GM23338 (cell line): ENCODE results near the gene COL1A1. TPM values are rescaled to one million over a fixed set of nuclear protein-coding genes. Genes with fewer than 3 reads are reported as not detected.

Experiments used
- ATAC-seq: fragments of 200-7000 bp; cut with Tn5 transposase; 3 replicates; pipeline ENCODE4 v1.9.1; 2020
- DNase-seq: peaks from one replicate; pipeline ENCODE4 v3.0.0-alpha.2; 2015; ENCODE audit warnings: low spot score
- H2AFZ ChIP-seq: fragments of 200-600 bp; sonication (generic); 2 replicates; pipeline ENCODE4 v1.8.0; 2016; ENCODE audit warnings: antibody characterized with exemption, mild to moderate bottlenecking, moderate library complexity
- H3F3A ChIP-seq: fragments of 200-600 bp; sonication (generic); replicated peaks from 2 replicates; pipeline ENCODE4 v1.8.0; 2017; ENCODE audit warnings: antibody characterized with exemption, mixed run types, low read depth
- H3K27ac ChIP-seq: fragments of 200-600 bp; sonication (generic); 2 replicates; pipeline ENCODE4 v1.6.1; 2016; ENCODE audit warnings: low read depth
- H3K27me3 ChIP-seq: fragments of 200-600 bp; sonication (generic); 2 replicates; pipeline ENCODE4 v1.8.0; 2016; ENCODE audit warnings: mild to moderate bottlenecking, mixed run types, moderate library complexity; ENCODE audit not compliant: insufficient read depth
- H3K36me3 ChIP-seq: fragments of 200-600 bp; sonication (generic); 2 replicates; pipeline ENCODE4 v1.8.0; 2016; ENCODE audit warnings: mild to moderate bottlenecking; ENCODE audit not compliant: insufficient read depth
- H3K4me1 ChIP-seq: fragments of 200-600 bp; sonication (generic); 2 replicates; pipeline ENCODE4 v1.8.0; 2016; ENCODE audit warnings: mild to moderate bottlenecking, moderate library complexity; ENCODE audit not compliant: insufficient read depth
- H3K4me2 ChIP-seq: fragments of 200-600 bp; sonication (generic); 2 replicates; pipeline ENCODE4 v1.7.1; 2017; ENCODE audit warnings: mixed run types
- H3K4me3 ChIP-seq: fragments of 200-600 bp; sonication (generic); 2 replicates; pipeline ENCODE4 v1.6.1; 2016; ENCODE audit warnings: mixed run types
- H3K79me2 ChIP-seq: fragments of 200-600 bp; sonication (generic); replicated peaks from 2 replicates; pipeline ENCODE4 v1.8.0; 2017; ENCODE audit warnings: mild to moderate bottlenecking; ENCODE audit not compliant: insufficient read depth
- H3K9me2 ChIP-seq: fragments of 200-600 bp; sonication (generic); 2 replicates; pipeline ENCODE4 v1.8.0; 2017; ENCODE audit not compliant: insufficient read depth
- H4K20me1 ChIP-seq: fragments of 200-600 bp; sonication (generic); replicated peaks from 2 replicates; pipeline ENCODE4 v1.8.0; 2017; ENCODE audit warnings: mild to moderate bottlenecking; ENCODE audit not compliant: insufficient read depth
- H3K27ac Mint-ChIP-seq: 2 replicates; pipeline ENCODE4 v1.8.0; 2020; ENCODE audit warnings: inconsistent platforms, mild to moderate bottlenecking, moderate library complexity, mixed read lengths
- H3K27me3 Mint-ChIP-seq: 3 replicates; pipeline ENCODE4 v1.8.0; 2022; ENCODE audit warnings: low read depth, mild to moderate bottlenecking, moderate library complexity, mixed read lengths, inconsistent platforms; ENCODE audit not compliant: insufficient read depth, poor library complexity
- H3K36me3 Mint-ChIP-seq: 3 replicates; pipeline ENCODE4 v1.8.0; 2021; ENCODE audit warnings: low read depth, mild to moderate bottlenecking, inconsistent platforms, moderate library complexity, mixed read lengths
- H3K4me1 Mint-ChIP-seq: 3 replicates; pipeline ENCODE4 v1.8.0; 2020; ENCODE audit warnings: mild to moderate bottlenecking, inconsistent platforms, mixed read lengths
- H3K4me3 Mint-ChIP-seq: 3 replicates; pipeline ENCODE4 v1.8.0; 2021; ENCODE audit warnings: moderate library complexity, mild to moderate bottlenecking, inconsistent platforms, mixed read lengths
- H3K9me3 Mint-ChIP-seq: 3 replicates; pipeline ENCODE4 v1.8.0; 2020; ENCODE audit warnings: moderate library complexity, mild to moderate bottlenecking, inconsistent platforms, mixed read lengths
- EZH2 ChIP-seq: fragments of 200-600 bp; sonication (generic); IDR thresholded peaks from one replicate; pipeline ENCODE4 v1.8.0; 2017; ENCODE audit warnings: antibody characterized with exemption, mild to moderate bottlenecking, low read depth; ENCODE audit not compliant: unreplicated experiment
- NANOG ChIP-seq: IDR thresholded peaks from 2 replicates; pipeline ENCODE4 v1.6.1; 2016; ENCODE audit warnings: antibody characterized with exemption, borderline replicate concordance
- POLR2AphosphoS5 ChIP-seq: IDR thresholded peaks from 2 replicates; pipeline ENCODE4 v1.6.1; 2016; ENCODE audit warnings: antibody characterized with exemption, low read depth
- REST ChIP-seq: IDR thresholded peaks from one replicate; pipeline ENCODE4 v1.6.1; 2018; ENCODE audit warnings: antibody characterized with exemption; ENCODE audit not compliant: unreplicated experiment
- STAT1 ChIP-seq: IDR thresholded peaks from one replicate; pipeline ENCODE4 v1.6.1; 2016; ENCODE audit warnings: antibody characterized with exemption; ENCODE audit not compliant: unreplicated experiment
- ZNF114 ChIP-seq: fragments of 250-450 bp; sonication (Bioruptor Pico); IDR thresholded peaks from 2 replicates; pipeline ENCODE4 v1.5.0; 2020; ENCODE audit warnings: mild to moderate bottlenecking, moderate library complexity
- ZNF331 ChIP-seq: fragments of 250-450 bp; sonication (Bioruptor Pico); IDR thresholded peaks from 2 replicates; pipeline ENCODE4 v1.5.0; 2020; ENCODE audit warnings: low read depth, mild to moderate bottlenecking, moderate library complexity
- polyA plus RNA-seq: library from polyadenylated mRNA; unstranded; fragments of >200 nt; fragmentation: Nextera tagmentation; extraction: Ambion mirVana; gene quantifications from 2 replicates; pipeline ENCODE4 v1.2.1, GENCODE V29; 2016
- total RNA-seq: library from RNA; depleted of rRNA; stranded (reverse); fragments of >200 nt; shearing (Covaris generic); gene quantifications from 2 replicates; pipeline ENCODE4 v1.2.3, GENCODE V29; 2014
- TF ChIP-seq, protein P1 (sequence below), 2 experiments: fragments of 200-600 bp in 1 of 2; sonication (generic) in 1 of 2; conservative IDR thresholded peaks; 2 replicates each; pipeline versions ENCODE4 v1.5.1 to v1.6.1; 2016 to 2017; ENCODE audit warnings: antibody characterized with exemption in 2 of 2, low read depth in 2 of 2, mild to moderate bottlenecking in 2 of 2, moderate library complexity in 1 of 2

COL1A1 gene
- total and polyA plus RNA-seq, 2 experiments from 2014 or later = 21.2 to 34.3 TPM

GRCh38 chr17:50241431-50241830, 40.0 kb upstream of the COL1A1 start:
- Mint-ChIP-seq H3K36me3 (no peaks in the 10 kb centered on the region), H3K4me1 (no peaks in the 10 kb centered on the region), H3K27ac (no peak overlapping the region), H3K27me3 (no peaks in the 10 kb centered on the region), H3K4me3 (no peak overlapping the region), H3K9me3 (peaks cover 2% of the 10 kb centered on the region; the same call in 1 of the 3 replicates)
- Histone ChIP-seq H3K9me2 (no peaks in the 10 kb centered on the region), H3K27me3 (no peaks in the 10 kb centered on the region), H3K4me1 (no peaks in the 10 kb centered on the region), H3K27ac (no peak overlapping the region), H3K4me3 (no peak overlapping the region), H3F3A (no peaks in the 10 kb centered on the region), H4K20me1 (no peaks in the 10 kb centered on the region), H2AFZ (no peak overlapping the region), H3K36me3 (no peaks in the 10 kb centered on the region), H3K4me2 (no peak overlapping the region), H3K79me2 (no peaks in the 10 kb centered on the region)
- TF ChIP-seq ZNF331 (CRISPR knock-in tag) (no peak), ZNF114 (no peak), NANOG (no peak), POLR2AphosphoS5 (no peak), STAT1 (no peak), REST (no peak), EZH2 (no peak)
- TF ChIP-seq, protein P1, sequence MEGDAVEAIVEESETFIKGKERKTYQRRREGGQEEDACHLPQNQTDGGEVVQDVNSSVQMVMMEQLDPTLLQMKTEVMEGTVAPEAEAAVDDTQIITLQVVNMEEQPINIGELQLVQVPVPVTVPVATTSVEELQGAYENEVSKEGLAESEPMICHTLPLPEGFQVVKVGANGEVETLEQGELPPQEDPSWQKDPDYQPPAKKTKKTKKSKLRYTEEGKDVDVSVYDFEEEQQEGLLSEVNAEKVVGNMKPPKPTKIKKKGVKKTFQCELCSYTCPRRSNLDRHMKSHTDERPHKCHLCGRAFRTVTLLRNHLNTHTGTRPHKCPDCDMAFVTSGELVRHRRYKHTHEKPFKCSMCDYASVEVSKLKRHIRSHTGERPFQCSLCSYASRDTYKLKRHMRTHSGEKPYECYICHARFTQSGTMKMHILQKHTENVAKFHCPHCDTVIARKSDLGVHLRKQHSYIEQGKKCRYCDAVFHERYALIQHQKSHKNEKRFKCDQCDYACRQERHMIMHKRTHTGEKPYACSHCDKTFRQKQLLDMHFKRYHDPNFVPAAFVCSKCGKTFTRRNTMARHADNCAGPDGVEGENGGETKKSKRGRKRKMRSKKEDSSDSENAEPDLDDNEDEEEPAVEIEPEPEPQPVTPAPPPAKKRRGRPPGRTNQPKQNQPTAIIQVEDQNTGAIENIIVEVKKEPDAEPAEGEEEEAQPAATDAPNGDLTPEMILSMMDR (conservative IDR thresholded peaks at IDR 0.05; ENCODE audit: low read depth in 2 of 2) = no peak
- ATAC-seq (no peak), DNase-seq (no peak)

GRCh38 chr17:50240851-50241250, 39.4 kb upstream of the COL1A1 start:
- Histone ChIP-seq H2AFZ (no peak overlapping the region), H3K4me1 (no peaks in the 10 kb centered on the region), H3F3A (no peaks in the 10 kb centered on the region), H3K4me2 (no peak overlapping the region), H3K36me3 (no peaks in the 10 kb centered on the region), H3K4me3 (no peak overlapping the region), H4K20me1 (no peaks in the 10 kb centered on the region), H3K27ac (no peak overlapping the region), H3K9me2 (no peaks in the 10 kb centered on the region), H3K79me2 (no peaks in the 10 kb centered on the region), H3K27me3 (no peaks in the 10 kb centered on the region)
- Mint-ChIP-seq H3K36me3 (no peaks in the 10 kb centered on the region), H3K4me1 (no peaks in the 10 kb centered on the region), H3K27me3 (no peaks in the 10 kb centered on the region), H3K27ac (no peak overlapping the region), H3K9me3 (peaks cover 2% of the 10 kb centered on the region; the same call in 1 of the 3 replicates), H3K4me3 (no peak overlapping the region)
- DNase-seq (no peak), ATAC-seq (no peak)
- TF ChIP-seq ZNF114 (no peak), ZNF331 (CRISPR knock-in tag) (no peak), POLR2AphosphoS5 (no peak), REST (no peak)
- TF ChIP-seq, protein P1 (conservative IDR thresholded peaks at IDR 0.05; ENCODE audit: low read depth in 2 of 2) = no peak
